HG03457 (cell line): ENCODE data around the gene ZFHX3.

ENCODE experiments used
- ATAC-seq: cut with Tn5 transposase; IDR thresholded peaks from one replicate; pipeline ENCODE4 v1.9.1; 2021; ENCODE audit warnings: moderate number of reproducible peaks; ENCODE audit not compliant: unreplicated experiment

The ZFHX3 gene

DNA sequence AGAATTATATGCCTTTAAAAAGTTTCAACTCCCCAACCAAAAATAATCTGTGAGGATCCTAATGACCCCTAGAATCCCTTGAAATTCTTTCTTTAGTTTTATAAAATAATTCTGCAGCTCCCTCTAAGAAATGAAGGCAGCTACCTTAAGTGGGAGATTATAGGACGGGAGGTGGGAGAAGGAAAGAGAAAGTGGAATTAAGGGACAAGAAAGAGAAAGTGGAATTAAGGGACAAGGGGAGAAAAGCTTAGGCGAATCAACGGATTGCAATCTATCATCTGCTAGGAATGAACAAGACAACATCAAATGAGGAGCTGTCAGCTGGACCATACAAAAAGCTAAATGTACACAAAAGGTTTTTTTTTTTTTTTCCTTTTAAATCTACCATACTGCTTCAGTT is 262.0 kb downstream of the ZFHX3 start:
- ATAC-seq, result no peak

DNA sequence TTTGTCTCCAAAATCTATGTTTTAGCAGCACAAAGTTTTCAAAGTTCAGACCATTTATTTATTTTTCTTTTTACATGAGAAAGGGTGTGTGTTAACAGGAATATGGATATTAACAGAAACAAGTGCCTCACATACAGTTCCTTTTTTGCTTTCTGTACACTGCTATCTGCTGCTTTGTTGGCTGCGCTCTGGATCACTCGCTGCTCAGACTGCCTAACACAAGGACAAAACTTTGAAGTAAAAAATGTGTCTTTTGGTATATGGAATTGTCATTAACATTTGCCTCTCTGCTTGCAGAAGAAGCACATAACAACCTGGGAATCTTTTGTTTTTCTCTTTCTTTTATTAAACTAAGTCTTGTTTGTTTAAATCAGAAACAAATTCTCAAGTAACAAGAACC is 262.8 kb downstream of the ZFHX3 start:
- no peak for ATAC-seq

DNA sequence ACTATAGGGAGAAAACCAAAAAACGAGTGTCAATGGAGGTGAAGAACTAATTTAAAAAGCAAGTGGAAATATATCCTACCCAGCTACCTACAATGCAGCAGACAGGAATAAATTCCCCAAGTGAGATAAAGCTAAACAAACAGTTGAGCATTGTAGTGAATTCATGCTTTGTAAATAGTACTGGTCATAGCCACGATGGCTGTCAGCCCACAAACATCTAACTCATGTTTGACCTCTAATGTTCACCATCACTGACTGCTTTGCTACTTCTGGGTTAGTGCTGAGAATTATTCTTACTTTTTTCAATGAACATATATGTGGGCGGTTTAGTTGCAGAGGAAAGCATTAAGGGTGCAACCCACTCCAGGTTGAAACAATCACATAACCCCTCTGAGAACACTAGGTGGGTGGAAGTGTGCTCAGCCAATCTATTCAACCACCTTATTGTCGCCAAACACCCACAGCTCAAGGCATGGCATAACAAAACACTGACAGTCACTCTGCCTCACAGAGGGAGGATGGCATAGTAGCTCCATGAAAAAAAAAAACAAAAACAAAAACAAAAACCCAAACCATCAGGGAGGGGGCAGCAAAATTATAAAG is 264.1 kb downstream of the ZFHX3 start:
- no peak for ATAC-seq

DNA sequence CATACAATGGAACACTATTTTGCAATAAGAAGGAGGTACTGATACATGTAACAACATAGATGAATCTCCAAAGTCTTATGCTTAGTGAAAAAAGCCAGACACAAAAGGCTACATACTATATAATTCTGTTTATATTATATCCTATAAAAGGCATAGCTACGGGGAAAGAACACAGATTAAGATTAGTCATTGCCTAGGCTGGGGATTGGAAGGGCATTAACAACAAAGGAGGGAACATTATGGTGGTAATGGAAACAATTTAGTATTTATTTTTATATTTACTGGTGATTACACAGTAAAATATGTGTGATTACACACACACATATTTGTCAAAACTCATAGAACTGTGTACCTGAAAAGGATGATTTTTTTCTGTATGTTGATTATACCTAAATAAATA is 278.1 kb downstream of the ZFHX3 start:
- no peak for ATAC-seq

DNA sequence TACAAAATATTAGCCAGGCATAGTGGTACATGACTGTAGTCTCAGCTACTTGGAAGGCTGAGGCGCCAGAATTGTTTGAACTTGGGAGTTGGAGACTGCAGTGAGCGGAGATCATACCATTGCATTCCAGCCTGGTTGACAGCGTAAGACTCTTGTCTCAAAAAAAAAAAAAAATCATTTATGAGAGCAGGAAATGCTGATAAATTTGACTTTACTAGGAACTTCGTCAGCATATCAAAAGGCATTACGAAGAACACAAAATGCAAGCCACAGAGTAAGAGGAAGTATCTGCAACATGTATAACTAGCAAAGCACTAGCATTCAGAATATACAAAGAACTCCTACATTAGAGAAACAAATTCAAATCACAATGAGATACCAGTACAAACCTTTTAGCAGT is 279.3 kb downstream of the ZFHX3 start:
- ATAC-seq, result no peak

DNA sequence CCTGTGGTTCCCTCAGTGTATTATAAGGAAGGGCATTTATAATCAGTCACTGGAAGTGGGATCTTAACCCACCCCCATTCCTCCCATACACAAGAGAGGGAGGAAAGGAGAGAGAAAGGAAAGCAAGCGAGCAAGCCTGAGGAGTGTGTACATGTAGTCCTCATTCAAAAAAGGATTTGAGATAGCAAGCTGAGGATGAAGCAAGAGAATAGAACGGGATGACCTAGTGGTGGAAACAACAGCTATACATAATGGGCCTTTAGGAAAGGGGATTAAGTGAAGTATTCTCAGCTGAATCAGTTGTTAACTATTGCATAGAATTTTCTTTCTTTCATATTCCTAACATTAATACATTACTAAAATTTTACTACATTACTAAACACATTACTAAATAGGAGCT is 281.4 kb downstream of the ZFHX3 start:
- ATAC-seq, result no peak

DNA sequence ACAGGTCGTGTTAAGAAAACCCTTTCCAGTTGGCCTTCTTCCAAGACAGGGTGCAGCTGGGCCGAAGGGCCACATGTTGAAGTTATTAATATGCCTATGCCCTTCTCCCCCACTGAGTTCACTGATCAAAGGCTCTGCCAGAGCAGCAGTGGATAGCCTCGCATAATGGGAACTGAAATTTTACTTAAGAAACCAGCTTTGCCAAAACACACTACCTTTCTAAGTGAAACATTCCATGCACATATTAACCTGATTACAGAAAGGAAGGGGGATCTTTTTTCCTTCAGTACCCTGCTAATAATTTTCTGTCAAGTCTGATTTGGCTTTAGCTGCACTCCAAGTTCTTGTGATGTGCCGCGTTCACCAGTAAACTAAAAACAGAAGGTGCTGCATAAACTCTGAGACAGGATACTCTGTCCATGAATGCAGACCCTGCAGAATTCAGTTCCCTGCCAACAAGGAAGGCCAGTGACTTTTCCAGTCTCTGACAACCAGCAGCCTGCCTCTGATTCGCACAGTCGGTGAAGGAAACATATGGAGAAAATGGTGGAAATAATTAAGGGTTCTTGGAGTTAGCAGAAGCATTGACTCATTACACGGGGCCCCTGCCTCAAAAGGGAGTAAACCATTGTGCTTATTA is 283.8 kb downstream of the ZFHX3 start:
- no peak for ATAC-seq

DNA sequence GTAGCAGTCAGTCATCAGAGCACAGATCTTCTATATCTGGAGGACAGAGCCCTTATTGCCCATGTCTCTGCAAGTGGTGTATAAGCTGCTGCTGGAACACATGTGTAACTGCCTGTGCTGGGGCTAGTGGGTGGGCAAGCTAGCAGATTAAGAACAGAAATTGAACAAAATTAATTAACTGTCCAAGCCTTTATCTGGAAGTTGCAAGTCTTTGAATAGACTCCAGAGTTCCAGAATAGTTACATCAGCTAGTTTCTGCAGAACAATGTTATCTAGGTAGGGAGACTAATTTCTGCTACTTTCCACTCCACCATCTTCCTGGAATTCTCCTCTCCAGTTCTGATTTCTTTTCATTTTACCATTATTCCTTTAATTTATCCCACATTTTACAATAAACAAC is 287.3 kb downstream of the ZFHX3 start:
- no peak for ATAC-seq

GRCh38 chr16:72753881-72754280 is 294.0 kb downstream of the ZFHX3 start:
- no peak for ATAC-seq

- ATAC-seq, result no peak
Observed at GRCh38 chr16:72752004-72752695, 295.8 kb downstream of the ZFHX3 start.

DNA sequence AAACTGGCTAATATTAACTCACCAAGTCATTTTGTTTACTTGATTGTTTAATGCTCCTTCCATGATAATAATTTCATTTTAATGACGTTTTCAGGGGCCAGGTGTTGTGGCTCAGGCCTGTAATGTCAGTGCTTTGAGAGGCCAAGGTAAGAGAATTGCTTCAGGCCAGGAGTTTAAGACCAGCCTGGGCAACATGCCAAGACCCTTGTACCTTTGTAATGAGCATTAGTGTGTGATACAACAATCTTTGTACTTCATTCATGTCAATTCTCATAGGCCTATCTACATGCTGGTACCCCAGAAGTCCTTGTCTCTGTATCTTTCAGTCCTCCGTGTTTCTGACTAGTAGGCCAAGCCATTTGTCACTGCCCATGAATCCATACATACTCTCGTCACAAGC is 296.9 kb downstream of the ZFHX3 start:
- ATAC-seq, result no peak

GRCh38 chr16:72749091-72749490 is 298.8 kb downstream of the ZFHX3 start:
- ATAC-seq, result no peak

DNA sequence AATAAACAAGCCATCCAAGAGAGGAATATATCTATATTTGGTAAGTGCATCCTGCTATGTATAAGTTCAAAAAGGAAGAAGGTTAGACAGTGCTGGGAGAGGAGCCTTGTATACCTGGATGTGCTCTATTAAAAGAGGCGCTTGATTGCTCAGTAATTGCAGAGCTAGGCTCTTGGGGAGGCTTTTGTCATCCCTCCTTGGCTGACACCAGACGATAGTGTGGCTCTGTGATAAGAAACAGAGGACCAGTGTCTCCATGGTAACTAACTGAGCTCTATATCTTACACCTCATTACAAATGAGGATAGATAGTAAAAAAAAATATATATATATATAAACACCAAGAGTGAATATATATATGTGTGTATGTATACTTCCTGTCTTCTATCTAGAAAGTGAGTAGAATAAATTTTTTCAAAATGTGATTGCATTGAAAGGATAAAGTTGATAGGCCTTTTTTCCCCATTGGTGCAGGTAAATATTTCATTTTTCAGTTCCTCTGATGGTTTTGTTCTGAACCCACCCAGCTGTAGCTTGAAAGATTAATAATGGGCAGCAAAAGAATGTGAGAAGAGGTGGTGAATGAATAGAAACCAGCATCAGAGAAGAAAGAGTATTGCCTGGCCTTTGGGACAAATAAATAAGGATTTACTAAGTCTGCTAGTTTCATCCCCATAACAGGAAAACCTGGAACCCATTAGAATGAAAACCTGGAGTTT is 303.7 kb downstream of the ZFHX3 start:
- ATAC-seq, result no peak

GRCh38 chr16:72743011-72743761 is 304.7 kb downstream of the ZFHX3 start:
- ATAC-seq, result peak; percentile 80

DNA sequence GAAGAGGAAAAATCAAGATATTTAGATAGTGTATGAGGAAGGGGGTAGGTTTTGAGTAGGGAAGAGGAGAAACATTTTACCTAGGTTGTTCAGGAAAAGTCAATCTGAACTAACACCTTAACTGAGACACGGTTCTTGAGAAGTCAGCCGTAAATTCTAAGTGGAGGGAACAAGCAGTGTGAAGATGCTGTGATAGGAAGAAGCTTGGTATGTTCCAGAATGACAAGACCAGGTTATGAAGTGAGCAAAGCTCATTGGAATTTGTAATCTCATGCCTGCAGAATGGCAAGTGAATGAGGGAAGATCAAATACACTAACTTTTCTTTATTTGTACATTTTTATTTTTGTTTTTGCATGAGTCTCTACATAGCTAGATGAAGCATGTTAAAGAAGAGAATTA is 307.6 kb downstream of the ZFHX3 start:
- ATAC-seq, result no peak

DNA sequence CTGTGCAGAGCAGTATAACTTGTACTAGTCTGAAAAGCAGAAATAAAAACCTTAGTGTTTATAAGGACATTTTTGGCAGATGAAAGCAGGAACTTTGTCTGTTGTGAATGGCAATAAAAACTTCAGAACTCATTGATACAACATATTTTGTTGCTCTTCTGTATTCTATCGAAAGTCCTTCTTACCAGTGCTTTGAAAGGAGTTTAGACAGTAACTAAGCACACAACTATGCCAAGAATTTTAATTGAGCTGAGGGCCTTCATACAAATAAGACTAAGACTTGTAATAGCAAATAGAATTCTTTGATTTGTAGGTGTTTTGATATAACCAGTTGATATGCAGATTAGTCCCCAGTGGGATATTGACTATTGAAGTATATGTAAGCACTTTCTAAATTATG is 308.4 kb downstream of the ZFHX3 start:
- ATAC-seq, result no peak

- no peak for ATAC-seq
Observed at GRCh38 chr16:72736074-72736473, 311.9 kb downstream of the ZFHX3 start.
